ACHN (cell line): ENCODE measurements around the gene SALL1.

Experiments used
- DNase-seq: peaks from one replicate; pipeline ENCODE4 v3.0.0-alpha.2; 2015
- in situ Hi-C: cut with HindIII; loops from 2 replicates; pipeline ENCODE4 v1.10.0; 2017; ENCODE audit warnings: low sequenced_read_pairs, low pct_ligation_motif_present, low pct_unique_long_range_greater_than_20kb

SALL1 gene

GRCh38 chr16:51146256-51146924 lies 4.7 kb downstream of the SALL1 start:
- in situ Hi-C loops = no loop called here
- peak; percentile 70 for DNase-seq

DNA sequence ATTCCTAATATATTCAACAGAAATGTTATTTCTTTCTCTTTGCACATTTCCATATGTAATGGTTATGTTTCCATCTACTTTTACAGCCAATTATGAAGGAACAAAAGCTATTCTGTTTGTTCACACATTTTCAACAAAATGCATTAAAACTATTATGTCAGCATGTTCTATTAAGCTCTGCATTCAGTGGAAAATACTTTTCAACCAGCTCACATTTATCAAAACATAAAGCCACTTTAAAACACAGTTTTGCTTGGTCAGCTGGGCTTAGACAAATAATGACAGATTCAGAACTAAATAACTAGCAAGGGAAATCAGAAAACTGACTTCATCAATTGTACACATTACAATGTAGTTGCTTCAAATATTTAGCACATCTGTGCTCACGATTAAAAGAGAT lies 6.9 kb downstream of the SALL1 start:
- in situ Hi-C loops = no loop called here
- DNase-seq = no peak

DNA sequence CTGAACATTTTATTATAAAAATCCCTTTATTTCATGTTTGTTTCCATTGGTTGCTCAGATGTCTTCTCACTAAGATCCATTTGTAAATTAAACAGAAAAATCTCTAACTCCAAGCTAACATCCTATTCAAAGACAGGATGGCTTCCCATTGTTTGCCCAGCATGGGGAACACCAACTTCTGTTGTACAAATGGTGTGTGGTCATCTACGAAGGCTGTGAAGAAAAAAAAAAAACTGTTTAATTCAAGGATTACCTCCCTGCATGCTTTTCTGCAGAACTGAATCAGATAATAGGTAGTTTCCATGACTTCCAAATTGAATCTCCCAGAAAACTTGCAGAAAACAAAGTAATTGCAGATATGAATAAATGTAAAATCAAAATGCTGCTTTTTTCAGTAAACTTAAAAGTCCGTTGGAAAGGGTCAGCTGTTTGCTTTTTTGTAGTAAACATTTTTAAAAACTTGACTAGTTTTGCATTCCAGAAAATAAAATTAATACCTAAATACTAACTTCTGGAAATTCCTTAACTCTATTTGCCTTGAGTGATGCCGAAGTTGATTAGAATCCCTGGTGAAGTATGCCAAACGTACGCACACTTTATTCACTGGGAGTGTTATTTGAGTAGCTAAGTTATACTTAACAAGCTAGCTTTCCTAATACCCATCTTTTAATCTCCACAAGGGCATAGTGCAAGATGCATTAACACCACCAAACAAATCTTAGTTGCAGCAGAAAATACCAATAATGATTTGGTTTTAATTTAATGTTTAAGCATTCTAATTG lies 7.7 kb downstream of the SALL1 start:
- DNase-seq = no peak
- in situ Hi-C loops = no loop called here

GRCh38 chr16:51141541-51141940 lies 9.5 kb downstream of the SALL1 start:
- in situ Hi-C loops = no loop called here
- no peak for DNase-seq

DNA sequence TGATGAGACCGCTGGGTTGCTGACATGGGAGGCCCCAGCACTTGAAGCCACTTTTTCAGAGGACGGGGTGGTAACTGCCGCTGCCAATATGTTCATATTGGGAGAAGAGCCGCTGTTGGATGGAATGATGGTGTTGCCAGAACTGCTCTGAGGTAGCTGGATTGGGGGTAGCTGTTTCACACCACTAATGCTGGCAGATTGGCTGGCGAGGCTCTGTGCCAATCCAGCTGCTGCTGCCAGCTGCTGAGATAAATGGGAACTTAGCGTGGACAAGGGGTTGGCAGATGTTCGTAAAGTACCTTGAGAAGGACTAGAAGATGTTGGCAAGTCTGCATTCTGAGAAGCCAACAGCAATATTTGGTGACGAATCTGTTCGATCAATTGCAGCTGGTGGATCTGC lies 10.0 kb downstream of the SALL1 start:
- no peak for DNase-seq
- in situ Hi-C loops = no loop called here

GRCh38 chr16:51140112-51140511 lies 11.0 kb downstream of the SALL1 start:
- DNase-seq = no peak
- in situ Hi-C loops = no loop called here

- in situ Hi-C loops = no loop called here
- DNase-seq = no peak
These were observed 11.5 kb downstream of the SALL1 start for GRCh38 chr16:51139568-51139967.

- in situ Hi-C loops = no loop called here
- no peak for DNase-seq
These were observed 12.9 kb downstream of the SALL1 start for GRCh38 chr16:51138178-51138577.

DNA sequence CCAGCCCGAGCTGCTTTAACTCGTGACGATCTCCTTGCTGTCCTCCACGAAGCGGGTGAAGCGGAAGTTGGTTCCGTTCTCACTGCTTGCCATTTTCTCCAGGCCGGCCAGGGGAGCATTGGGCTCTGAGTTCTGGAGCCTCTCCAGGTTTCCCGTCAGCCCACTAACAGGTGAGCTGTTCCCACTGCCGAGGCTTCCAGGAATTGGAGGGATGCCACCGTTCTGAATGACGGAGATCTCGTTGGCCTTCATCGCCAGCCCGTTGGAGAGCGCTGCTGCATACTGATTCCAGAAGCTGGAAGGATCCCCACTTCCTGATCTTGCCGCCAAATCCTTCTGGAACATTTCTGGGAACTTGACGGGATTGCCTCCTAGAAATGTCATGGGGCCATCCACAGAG lies 14.0 kb downstream of the SALL1 start:
- DNase-seq = no peak
- in situ Hi-C loops = no loop called here

DNA sequence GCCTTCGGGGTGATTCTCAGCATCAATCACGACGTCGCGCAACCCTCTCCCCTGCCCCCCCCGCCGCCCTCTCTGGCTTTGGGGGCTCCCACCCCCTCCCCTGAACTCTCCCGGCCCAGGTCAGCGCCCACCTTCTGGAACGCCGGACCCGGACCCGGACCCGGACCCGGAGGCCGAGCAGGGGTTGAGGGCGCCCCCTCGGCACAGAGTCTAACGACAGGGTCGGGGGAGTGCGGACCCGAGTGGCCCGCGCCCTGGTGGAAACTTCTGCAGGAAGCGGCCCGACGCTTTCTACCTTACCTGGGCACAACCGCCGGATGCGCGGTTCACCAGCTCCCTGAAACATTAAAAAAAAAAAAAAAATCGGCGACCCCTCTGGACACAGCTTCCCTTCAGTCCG lies 16.2 kb downstream of the SALL1 start:
- no peak for DNase-seq
- in situ Hi-C loops = no loop called here

DNA sequence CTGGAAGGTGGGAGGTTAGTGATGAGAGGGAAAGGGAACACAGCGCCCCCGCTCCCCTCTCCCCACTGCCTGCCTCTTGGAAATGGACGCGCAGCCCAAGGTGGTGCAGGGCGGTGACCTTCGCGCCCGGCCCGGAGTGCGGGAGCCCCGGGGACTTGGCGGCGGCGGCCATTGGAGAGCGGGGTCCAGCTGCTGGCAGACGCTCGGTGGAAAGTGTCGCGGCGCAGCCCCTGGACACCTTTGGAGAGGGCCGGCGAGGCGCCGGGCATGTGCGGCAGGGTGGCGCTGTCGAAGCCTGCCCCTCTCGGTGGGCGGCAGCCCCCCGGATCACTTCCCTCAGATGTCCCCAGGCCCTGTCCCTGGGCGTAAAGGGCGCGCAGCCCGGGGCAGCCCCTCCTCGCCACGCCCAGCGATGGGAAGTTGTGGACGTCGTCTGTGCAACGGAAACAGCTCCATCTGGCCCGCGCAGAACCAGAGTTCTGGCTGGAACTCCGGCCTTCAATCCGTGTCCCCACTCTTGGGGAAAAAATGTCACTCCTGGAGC lies 16.7 kb downstream of the SALL1 start:
- DNase-seq = no peak
- in situ Hi-C loops = no loop called here

DNA sequence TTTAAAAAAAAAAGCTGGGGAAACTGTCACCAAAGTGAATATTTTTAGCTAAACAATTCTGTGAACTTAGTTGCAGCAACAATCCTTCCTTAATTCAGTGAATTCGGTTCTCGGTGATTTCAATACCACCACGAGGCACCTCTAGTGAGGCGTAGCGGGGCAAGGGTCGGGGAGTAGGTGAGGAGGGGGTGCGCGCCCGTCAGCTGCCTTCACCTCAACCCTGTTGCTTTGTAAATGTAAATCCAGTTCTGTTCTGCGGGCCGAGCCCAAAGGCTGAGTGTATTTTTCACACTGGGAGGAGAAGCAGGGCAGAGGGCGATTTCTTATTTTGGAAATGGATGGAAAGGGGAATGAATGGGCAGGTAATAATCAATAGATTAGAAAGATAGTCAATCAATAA lies 17.4 kb downstream of the SALL1 start:
- in situ Hi-C loops = no loop called here

GRCh38 chr16:51133183-51133582 lies 17.9 kb downstream of the SALL1 start:
- no peak for DNase-seq
- in situ Hi-C loops = no loop called here

More for the DNA sequence above, 17.4 kb downstream of the SALL1 start:
- no peak for DNase-seq

GRCh38 chr16:51132490-51133115 lies 18.5 kb downstream of the SALL1 start:
- no peak for DNase-seq
- in situ Hi-C loops = no loop called here

GRCh38 chr16:51131619-51132018 lies 19.5 kb downstream of the SALL1 start:
- DNase-seq = no peak
- in situ Hi-C loops = no loop called here

DNA sequence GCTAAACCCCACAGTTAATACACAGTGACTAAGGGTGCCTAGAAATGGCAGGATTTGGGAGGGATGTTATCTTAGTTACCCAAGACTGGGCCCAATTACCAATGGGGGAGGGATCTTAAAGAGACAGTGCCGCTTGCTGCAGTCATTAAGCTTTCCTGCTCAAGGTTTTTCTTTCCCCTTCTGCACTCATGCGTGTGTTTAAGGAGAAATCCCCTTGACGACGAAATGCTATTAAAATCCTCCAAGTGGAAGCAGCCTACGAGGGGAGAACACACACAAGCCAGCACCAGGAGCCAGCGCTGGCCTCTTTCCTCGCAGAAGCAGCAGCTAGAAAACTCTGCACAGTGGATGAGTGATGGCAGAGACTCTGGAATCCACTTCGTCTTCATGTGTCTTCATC lies 22.0 kb downstream of the SALL1 start:
- in situ Hi-C loops = no loop called here
- DNase-seq = no peak

GRCh38 chr16:51125992-51126391 lies 25.1 kb downstream of the SALL1 start:
- DNase-seq = no peak
- in situ Hi-C loops = no loop called here

DNA sequence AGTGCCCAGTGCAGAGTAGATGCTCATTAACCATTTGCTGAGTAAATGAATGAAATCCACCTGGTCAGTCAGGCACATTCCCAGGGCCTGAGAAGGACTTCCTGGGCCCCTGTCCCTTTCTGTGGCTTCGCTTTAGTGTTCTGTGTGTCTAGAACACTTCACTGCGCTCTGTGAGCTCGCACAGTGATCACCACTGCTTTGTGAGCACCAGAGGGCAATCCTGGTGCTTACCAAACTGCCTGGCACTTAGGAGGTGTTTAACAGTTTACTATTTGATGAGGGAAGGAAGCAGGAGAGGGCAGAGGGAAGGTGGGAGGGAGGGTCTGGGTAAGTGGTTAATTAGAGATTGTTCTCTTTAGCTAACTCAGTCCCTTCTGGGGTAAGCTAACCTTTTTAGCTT lies 26.2 kb downstream of the SALL1 start:
- in situ Hi-C loops = no loop called here
- DNase-seq = no peak

DNA sequence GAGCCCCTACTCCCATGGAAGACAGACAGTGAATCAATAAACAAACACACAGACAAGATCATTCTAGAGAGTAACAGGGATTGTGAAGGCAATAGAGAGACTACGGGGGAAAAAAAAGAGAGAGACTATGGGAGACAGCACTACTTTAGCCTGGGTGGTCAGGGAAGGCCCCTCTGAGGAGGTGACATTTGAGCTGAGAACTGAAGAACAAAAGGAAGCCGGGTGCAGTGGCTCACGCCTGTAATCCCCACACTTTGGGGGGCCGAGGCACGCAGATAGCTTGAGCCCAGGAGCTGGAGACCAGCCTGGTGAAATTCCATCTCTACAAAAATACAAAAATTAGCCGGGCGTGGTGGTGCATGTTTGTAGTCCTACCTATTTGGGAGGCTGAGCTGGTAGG lies 29.2 kb downstream of the SALL1 start:
- DNase-seq = no peak
- in situ Hi-C loops = no loop called here
